HEK293 (cell line): ENCODE results near the gene OPN4.

Experiments used
- CTCF ChIA-PET: fragments of 350-600 bp; formaldehyde crosslinking; extraction: SDS; loops from one replicate; lab custom pipeline; 2021; ENCODE audit warnings: antibody characterized with exemption; lab: Yijun Ruan, JAX
- POLR2A ChIA-PET: fragments of 300-600 bp; formaldehyde crosslinking; extraction: SDS; loops from one replicate; lab custom pipeline; 2020; ENCODE audit warnings: antibody characterized with exemption, inconsistent platforms; lab: Yijun Ruan, JAX
- H3K27ac ChIP-seq: fragments of 200-500 bp; sonication (Bioruptor generic); 2 replicates; pipeline ENCODE4 v1.5.1; 2014; ENCODE audit warnings: low read depth, low read length, control low read depth, inconsistent platforms; ENCODE audit errors: extremely low read depth
- H3K36me3 ChIP-seq, 2 experiments: fragments of 200-500 bp in 1 of 2; sonication (Bioruptor generic) in 1 of 2; 1 replicate in 1 of 2; 2 replicates in 1 of 2; pipeline ENCODE4 v1.5.1; 2014 to 2017; ENCODE audit warnings: inconsistent platforms in 2 of 2, low read length in 2 of 2; ENCODE audit not compliant: control insufficient read depth in 2 of 2, insufficient read depth in 1 of 2
- H3K4me1 ChIP-seq: fragments of 200-500 bp; sonication (Bioruptor generic); 2 replicates; pipeline ENCODE4 v1.5.1; 2014; ENCODE audit warnings: mild to moderate bottlenecking, low read length, inconsistent platforms; ENCODE audit not compliant: control insufficient read depth, insufficient read depth
- H3K4me3 ChIP-seq: 2 replicates; pipeline ENCODE4 v1.5.1; 2011; ENCODE audit warnings: low read depth, mild to moderate bottlenecking, control low read depth, low read length, moderate library complexity
- H3K9me3 ChIP-seq: fragments of 200-500 bp; sonication (Bioruptor generic); 2 replicates; pipeline ENCODE4 v1.5.1; 2014; ENCODE audit warnings: low read depth, low read length, inconsistent platforms; ENCODE audit not compliant: control insufficient read depth, insufficient read depth
- GFI1B ChIP-seq: fragments of 450-650 bp; formaldehyde crosslinking; IDR thresholded peaks from 2 replicates; pipeline ENCODE4 v1.5.1; 2016; ENCODE audit warnings: missing biosample characterization, missing genetic modification characterization
- GLI2 ChIP-seq: fragments of 450-650 bp; formaldehyde crosslinking; IDR thresholded peaks from 2 replicates; pipeline ENCODE4; 2017; ENCODE audit warnings: missing biosample characterization, missing genetic modification characterization, low read depth, borderline replicate concordance
- IKZF3 ChIP-seq: fragments of 450-650 bp; IDR thresholded peaks from 2 replicates; pipeline ENCODE4 v1.5.0; 2018; ENCODE audit warnings: missing biosample characterization, mild to moderate bottlenecking, missing genetic modification characterization, moderate library complexity
- KLF7 ChIP-seq: fragments of 450-650 bp; formaldehyde crosslinking; IDR thresholded peaks from 2 replicates; pipeline ENCODE4 v1.5.1; 2016; ENCODE audit warnings: missing biosample characterization, missing genetic modification characterization, borderline replicate concordance
- KLF8 ChIP-seq: fragments of 450-650 bp; formaldehyde crosslinking; IDR thresholded peaks from 2 replicates; pipeline ENCODE4 v1.5.1; 2016; ENCODE audit warnings: missing biosample characterization, missing genetic modification characterization
- MEIS1 ChIP-seq: sonication (generic); formaldehyde crosslinking; IDR thresholded peaks from 2 replicates; pipeline ENCODE4 v1.8.1; 2022; ENCODE audit warnings: missing genetic modification reagents, mild to moderate bottlenecking, borderline replicate concordance
- MZF1 ChIP-seq: fragments of 450-650 bp; formaldehyde crosslinking; IDR thresholded peaks from 2 replicates; pipeline ENCODE4 v1.5.1; 2017; ENCODE audit warnings: missing biosample characterization, missing genetic modification characterization, borderline replicate concordance
- TRIM28 ChIP-seq: IDR thresholded peaks from 2 replicates; pipeline ENCODE4 v1.6.1; 2011; ENCODE audit warnings: low read length, control low read depth, borderline replicate concordance
- YY2 ChIP-seq: fragments of 450-650 bp; formaldehyde crosslinking; IDR thresholded peaks from 2 replicates; pipeline ENCODE4 v1.5.1; 2016; ENCODE audit warnings: missing biosample characterization, missing genetic modification characterization
- ZBTB7A ChIP-seq: fragments of 450-650 bp; formaldehyde crosslinking; IDR thresholded peaks from 2 replicates; pipeline ENCODE4 v1.5.1; 2016; ENCODE audit warnings: low read depth, missing biosample characterization, missing genetic modification characterization
- ZFP3 ChIP-seq: fragments of 450-650 bp; formaldehyde crosslinking; IDR thresholded peaks from 2 replicates; pipeline ENCODE4 v1.5.1; 2016; ENCODE audit warnings: low read depth, missing biosample characterization, missing genetic modification characterization
- ZNF132 ChIP-seq: fragments of 450-650 bp; formaldehyde crosslinking; IDR thresholded peaks from 2 replicates; pipeline ENCODE4 v1.5.1; 2017; ENCODE audit warnings: missing biosample characterization, missing genetic modification characterization, borderline replicate concordance
- ZNF23 ChIP-seq: fragments of 450-650 bp; formaldehyde crosslinking; IDR thresholded peaks from 2 replicates; pipeline ENCODE4 v1.5.1; 2016; ENCODE audit warnings: missing biosample characterization, missing genetic modification characterization, borderline replicate concordance
- ZNF302 ChIP-seq: fragments of 450-650 bp; formaldehyde crosslinking; IDR thresholded peaks from 2 replicates; pipeline ENCODE4 v1.5.1; 2016; ENCODE audit warnings: missing biosample characterization, missing genetic modification characterization, low read depth
- ZNF311 ChIP-seq: fragments of 450-650 bp; formaldehyde crosslinking; IDR thresholded peaks from 2 replicates; pipeline ENCODE4 v1.5.1; 2017; ENCODE audit warnings: missing biosample characterization, missing genetic modification characterization, borderline replicate concordance
- ZNF335 ChIP-seq: fragments of 450-650 bp; formaldehyde crosslinking; conservative IDR thresholded peaks from 2 replicates; pipeline ENCODE4 v1.5.1; 2016; ENCODE audit warnings: missing biosample characterization, missing genetic modification characterization
- ZNF366 ChIP-seq: fragments of 450-650 bp; formaldehyde crosslinking; conservative IDR thresholded peaks from 2 replicates; pipeline ENCODE4 v1.5.1; 2016; ENCODE audit warnings: missing biosample characterization, missing genetic modification characterization
- ZNF391 ChIP-seq: fragments of 450-650 bp; formaldehyde crosslinking; IDR thresholded peaks from 2 replicates; pipeline ENCODE4 v1.5.1; 2016; ENCODE audit warnings: low read depth, missing biosample characterization, missing genetic modification characterization, borderline replicate concordance
- ZNF521 ChIP-seq: fragments of 450-650 bp; formaldehyde crosslinking; IDR thresholded peaks from 2 replicates; pipeline ENCODE4 v1.5.1; 2017; ENCODE audit warnings: missing biosample characterization, mild to moderate bottlenecking, missing genetic modification characterization
- ZNF560 ChIP-seq: fragments of 450-650 bp; formaldehyde crosslinking; IDR thresholded peaks from 2 replicates; pipeline ENCODE4 v1.5.1; 2017; ENCODE audit warnings: missing biosample characterization, missing genetic modification characterization, borderline replicate concordance
- ZNF600 ChIP-seq: fragments of 450-650 bp; formaldehyde crosslinking; IDR thresholded peaks from 2 replicates; pipeline ENCODE4 v1.5.1; 2016; ENCODE audit warnings: missing biosample characterization, missing genetic modification characterization
- ZNF626 ChIP-seq: fragments of 450-650 bp; sonication (Bioruptor Pico); formaldehyde crosslinking; IDR thresholded peaks from 2 replicates; pipeline ENCODE4 v1.5.1; 2018; ENCODE audit warnings: missing biosample characterization, missing genetic modification characterization, inconsistent platforms
- ZNF76 ChIP-seq: fragments of 450-650 bp; formaldehyde crosslinking; IDR thresholded peaks from 2 replicates; pipeline ENCODE4; 2016; ENCODE audit warnings: low read depth, missing biosample characterization, missing genetic modification characterization, borderline replicate concordance
- ZNF843 ChIP-seq: fragments of 450-650 bp; formaldehyde crosslinking; IDR thresholded peaks from 2 replicates; pipeline ENCODE4 v1.5.1; 2016; ENCODE audit warnings: missing biosample characterization, missing genetic modification characterization
- ZSCAN16 ChIP-seq: fragments of 450-650 bp; formaldehyde crosslinking; IDR thresholded peaks from 2 replicates; pipeline ENCODE4 v1.5.1; 2016; ENCODE audit warnings: missing biosample characterization, missing genetic modification characterization
- TF ChIP-seq, protein P1 (sequence below): fragments of 450-650 bp; formaldehyde crosslinking; IDR thresholded peaks from 2 replicates; pipeline ENCODE4 v1.5.0; 2017; ENCODE audit warnings: missing biosample characterization, missing genetic modification characterization, borderline replicate concordance
- TF ChIP-seq, protein P2 (sequence below): fragments of 450-650 bp; formaldehyde crosslinking; IDR thresholded peaks from 2 replicates; pipeline ENCODE4 v1.5.1; 2016; ENCODE audit warnings: missing biosample characterization, missing genetic modification characterization
- TF ChIP-seq, protein P3 (sequence below): fragments of 450-650 bp; IDR thresholded peaks from 2 replicates; pipeline ENCODE4 v1.5.1; 2018; ENCODE audit warnings: missing biosample characterization, mild to moderate bottlenecking, missing genetic modification characterization

Gene OPN4

DNA sequence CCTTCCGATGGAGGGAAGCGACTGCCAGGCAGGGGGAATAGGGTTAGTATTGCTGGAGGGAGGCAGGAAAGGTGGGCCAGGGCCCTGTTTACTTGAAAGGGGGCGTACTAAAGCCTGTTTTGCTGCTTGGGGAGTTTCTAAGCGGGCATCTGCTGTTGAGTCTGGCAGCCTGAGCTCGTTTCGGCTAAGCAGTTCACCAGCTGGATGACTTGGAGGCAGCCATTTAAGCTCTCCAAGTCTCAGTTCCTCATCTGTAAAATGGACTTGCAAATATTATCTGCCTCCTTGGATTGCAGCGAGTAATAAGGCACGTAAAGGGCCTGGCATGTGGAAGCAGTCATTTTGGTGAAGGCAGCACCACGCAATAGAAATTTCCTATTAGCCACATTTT lies 58.0 kb downstream of the OPN4 start (continued):
- TF ChIP-seq ZFP3 (tag by site-specific recombination) = no peak
- no peak for TF ChIP-seq TRIM28
- TF ChIP-seq ZNF366 (tag by site-specific recombination) = no peak
- no peak for TF ChIP-seq ZNF391 (tag by site-specific recombination)
- peak; percentile 65 for TF ChIP-seq ZNF335 (tag by site-specific recombination)
- no peak for TF ChIP-seq IKZF3
- peak; percentile 17; the same call in 1 of the 2 replicates for TF ChIP-seq MZF1 (tag by site-specific recombination)
- no peak for TF ChIP-seq YY2 (tag by site-specific recombination)
- no peak for TF ChIP-seq ZNF132 (tag by site-specific recombination)
- no peak for TF ChIP-seq ZSCAN16 (tag by site-specific recombination)
- TF ChIP-seq ZBTB7A = no peak
- no peak for TF ChIP-seq ZNF302 (tag by site-specific recombination)
- no peak for TF ChIP-seq KLF8
- TF ChIP-seq, protein P1, sequence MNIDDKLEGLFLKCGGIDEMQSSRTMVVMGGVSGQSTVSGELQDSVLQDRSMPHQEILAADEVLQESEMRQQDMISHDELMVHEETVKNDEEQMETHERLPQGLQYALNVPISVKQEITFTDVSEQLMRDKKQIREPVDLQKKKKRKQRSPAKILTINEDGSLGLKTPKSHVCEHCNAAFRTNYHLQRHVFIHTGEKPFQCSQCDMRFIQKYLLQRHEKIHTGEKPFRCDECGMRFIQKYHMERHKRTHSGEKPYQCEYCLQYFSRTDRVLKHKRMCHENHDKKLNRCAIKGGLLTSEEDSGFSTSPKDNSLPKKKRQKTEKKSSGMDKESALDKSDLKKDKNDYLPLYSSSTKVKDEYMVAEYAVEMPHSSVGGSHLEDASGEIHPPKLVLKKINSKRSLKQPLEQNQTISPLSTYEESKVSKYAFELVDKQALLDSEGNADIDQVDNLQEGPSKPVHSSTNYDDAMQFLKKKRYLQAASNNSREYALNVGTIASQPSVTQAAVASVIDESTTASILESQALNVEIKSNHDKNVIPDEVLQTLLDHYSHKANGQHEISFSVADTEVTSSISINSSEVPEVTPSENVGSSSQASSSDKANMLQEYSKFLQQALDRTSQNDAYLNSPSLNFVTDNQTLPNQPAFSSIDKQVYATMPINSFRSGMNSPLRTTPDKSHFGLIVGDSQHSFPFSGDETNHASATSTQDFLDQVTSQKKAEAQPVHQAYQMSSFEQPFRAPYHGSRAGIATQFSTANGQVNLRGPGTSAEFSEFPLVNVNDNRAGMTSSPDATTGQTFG = no peak
- no peak for TF ChIP-seq ZNF23
- TF ChIP-seq ZNF626 (tag by site-specific recombination) = no peak
- no peak for TF ChIP-seq ZNF76 (tag by site-specific recombination)
- TF ChIP-seq ZNF600 = 0 out of 2 replicates have a peak, but pooled peaks have one; percentile 2
- TF ChIP-seq MEIS1 (CRISPR knock-in tag) = no peak

DNA sequence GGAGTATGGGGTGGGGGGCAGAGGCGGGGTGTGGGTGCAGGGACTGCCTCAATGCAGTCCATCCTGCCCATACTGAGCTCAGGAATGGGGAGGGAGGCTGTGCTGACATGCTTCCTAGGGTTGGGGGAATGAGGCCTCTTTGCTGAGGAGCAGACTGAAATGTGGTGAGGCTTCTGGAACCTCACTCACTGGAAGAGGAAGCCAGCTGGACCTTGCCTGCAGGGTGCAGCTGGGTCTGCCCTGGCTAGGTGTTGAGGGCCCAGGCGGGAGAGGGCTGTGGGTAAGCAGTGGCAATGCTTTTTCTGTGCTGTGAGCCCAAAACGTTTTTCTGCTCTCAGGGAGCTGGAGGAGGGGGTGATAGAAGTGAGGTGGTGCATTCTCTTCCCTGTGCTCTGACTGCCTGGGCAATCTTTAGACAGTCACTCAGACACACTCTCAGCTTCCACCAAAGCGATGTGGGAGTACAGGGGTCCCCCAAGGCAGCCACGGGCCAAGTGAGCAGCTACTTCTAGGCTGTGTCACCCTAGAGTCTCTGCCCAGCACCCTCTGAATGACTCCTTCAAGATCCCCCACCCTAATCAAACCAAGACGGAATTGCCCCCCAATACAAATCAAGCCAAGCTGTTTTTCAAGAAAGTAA lies 60.9 kb downstream of the OPN4 start:
- Histone ChIP-seq H3K4me3 (no peak overlapping the region), H3K36me3 (no peaks in the 10 kb centered on the region), H3K4me1 (peaks cover 8% of the 10 kb centered on the region; the same call in 1 of the 2 replicates), H3K9me3 (no peaks in the 10 kb centered on the region), H3K27ac (no peak overlapping the region)
- ChIA-PET POLR2A (interaction anchor here (2.6 kb wide), 1 partner anchor 41 kb away, joined by 12 read pairs; the partner anchor contains the start of gene BMPR1A), CTCF (interaction anchor here (1.0 to 1.3 kb wide), 2 partner anchors 21 to 185 kb away, joined by 5 read pairs; no protein-coding TSS in a partner anchor)
- TF ChIP-seq, protein P2, sequence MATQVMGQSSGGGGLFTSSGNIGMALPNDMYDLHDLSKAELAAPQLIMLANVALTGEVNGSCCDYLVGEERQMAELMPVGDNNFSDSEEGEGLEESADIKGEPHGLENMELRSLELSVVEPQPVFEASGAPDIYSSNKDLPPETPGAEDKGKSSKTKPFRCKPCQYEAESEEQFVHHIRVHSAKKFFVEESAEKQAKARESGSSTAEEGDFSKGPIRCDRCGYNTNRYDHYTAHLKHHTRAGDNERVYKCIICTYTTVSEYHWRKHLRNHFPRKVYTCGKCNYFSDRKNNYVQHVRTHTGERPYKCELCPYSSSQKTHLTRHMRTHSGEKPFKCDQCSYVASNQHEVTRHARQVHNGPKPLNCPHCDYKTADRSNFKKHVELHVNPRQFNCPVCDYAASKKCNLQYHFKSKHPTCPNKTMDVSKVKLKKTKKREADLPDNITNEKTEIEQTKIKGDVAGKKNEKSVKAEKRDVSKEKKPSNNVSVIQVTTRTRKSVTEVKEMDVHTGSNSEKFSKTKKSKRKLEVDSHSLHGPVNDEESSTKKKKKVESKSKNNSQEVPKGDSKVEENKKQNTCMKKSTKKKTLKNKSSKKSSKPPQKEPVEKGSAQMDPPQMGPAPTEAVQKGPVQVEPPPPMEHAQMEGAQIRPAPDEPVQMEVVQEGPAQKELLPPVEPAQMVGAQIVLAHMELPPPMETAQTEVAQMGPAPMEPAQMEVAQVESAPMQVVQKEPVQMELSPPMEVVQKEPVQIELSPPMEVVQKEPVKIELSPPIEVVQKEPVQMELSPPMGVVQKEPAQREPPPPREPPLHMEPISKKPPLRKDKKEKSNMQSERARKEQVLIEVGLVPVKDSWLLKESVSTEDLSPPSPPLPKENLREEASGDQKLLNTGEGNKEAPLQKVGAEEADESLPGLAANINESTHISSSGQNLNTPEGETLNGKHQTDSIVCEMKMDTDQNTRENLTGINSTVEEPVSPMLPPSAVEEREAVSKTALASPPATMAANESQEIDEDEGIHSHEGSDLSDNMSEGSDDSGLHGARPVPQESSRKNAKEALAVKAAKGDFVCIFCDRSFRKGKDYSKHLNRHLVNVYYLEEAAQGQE = no peak
- TF ChIP-seq ZNF521 (tag by site-specific recombination) (no peak), GFI1B (tag by site-specific recombination) (no peak), ZNF560 (tag by site-specific recombination) (no peak), KLF7 (tag by site-specific recombination) (no peak), ZNF843 (no peak), GLI2 (tag by site-specific recombination) (no peak), ZNF311 (tag by site-specific recombination) (no peak)
- TF ChIP-seq, protein P3, sequence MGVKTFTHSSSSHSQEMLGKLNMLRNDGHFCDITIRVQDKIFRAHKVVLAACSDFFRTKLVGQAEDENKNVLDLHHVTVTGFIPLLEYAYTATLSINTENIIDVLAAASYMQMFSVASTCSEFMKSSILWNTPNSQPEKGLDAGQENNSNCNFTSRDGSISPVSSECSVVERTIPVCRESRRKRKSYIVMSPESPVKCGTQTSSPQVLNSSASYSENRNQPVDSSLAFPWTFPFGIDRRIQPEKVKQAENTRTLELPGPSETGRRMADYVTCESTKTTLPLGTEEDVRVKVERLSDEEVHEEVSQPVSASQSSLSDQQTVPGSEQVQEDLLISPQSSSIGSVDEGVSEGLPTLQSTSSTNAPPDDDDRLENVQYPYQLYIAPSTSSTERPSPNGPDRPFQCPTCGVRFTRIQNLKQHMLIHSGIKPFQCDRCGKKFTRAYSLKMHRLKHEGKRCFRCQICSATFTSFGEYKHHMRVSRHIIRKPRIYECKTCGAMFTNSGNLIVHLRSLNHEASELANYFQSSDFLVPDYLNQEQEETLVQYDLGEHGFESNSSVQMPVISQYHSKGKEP (tag by site-specific recombination) = no peak
